Activated CD8-positive, alpha-beta memory T cell treated with anti-CD3 and anti-CD28 coated beads for 1 hour (primary cell): ENCODE data around the gene ZNF786.
A peak's percentile ranks its signal among the peaks of the same experiment; 100 is the strongest.
"Not testable (repeated sequence)": the region's sequence is repeated elsewhere in the genome, so short reads cannot be mapped to it uniquely, and the experiment has no call there.

Source experiments
- DNase-seq, 2 donors: peaks; one replicate each; pipeline ENCODE4 v3.0.0-alpha.2; 2020; ENCODE audit warnings: low read depth in 1 of 2; ENCODE audit errors: extremely low read depth in 1 of 2

ZNF786 gene

GRCh38 chr7:149090397-149091195 is at the start of gene ZNF786:
TSS of gene ZNF786 (minus strand) at chr7:149090718. CDS start at chr7:149090640, 78 bp downstream.
- peak; percentile 79 to 89 for DNase-seq

GRCh38 chr7:149136118-149136517 is 45.6 kb upstream of the ZNF786 start:
- DNase-seq, result no peak

- no peak for DNase-seq
Measured at GRCh38 chr7:149133028-149133710, 42.7 kb upstream of the ZNF786 start.

- no peak for DNase-seq
Measured at GRCh38 chr7:149130572-149131198, 40.2 kb upstream of the ZNF786 start.

- DNase-seq, result peak in 1 of 2 donors; percentile 36
Measured at GRCh38 chr7:149126662-149127266, 36.2 kb upstream of the ZNF786 start.

GRCh38 chr7:149125863-149126661 is 35.5 kb upstream of the ZNF786 start, which contains the start of gene ZNF425:
TSS of gene ZNF425 (minus strand) at chr7:149126324. CDS start at chr7:149126213, 111 bp downstream.
- peak; percentile 78 to 95 for DNase-seq

- no peak for DNase-seq
Measured at GRCh38 chr7:149125189-149125862, 34.8 kb upstream of the ZNF786 start.

GRCh38 chr7:149109969-149110368 is 19.5 kb upstream of the ZNF786 start:
- no peak for DNase-seq

GRCh38 chr7:149104749-149105148 is 14.2 kb upstream of the ZNF786 start:
- DNase-seq, result no peak

- no peak for DNase-seq
Measured at GRCh38 chr7:149104214-149104613, 13.7 kb upstream of the ZNF786 start.

- DNase-seq, result no peak
Measured at GRCh38 chr7:149103424-149103823, 12.9 kb upstream of the ZNF786 start.

- DNase-seq, result no peak
Measured at GRCh38 chr7:149102666-149103065, 12.1 kb upstream of the ZNF786 start.

- DNase-seq, result no peak
Measured at GRCh38 chr7:149100821-149101220, 10.3 kb upstream of the ZNF786 start.

GRCh38 chr7:149099058-149099457 is 8.5 kb upstream of the ZNF786 start:
- DNase-seq, result no peak

- DNase-seq, result no peak
Measured at GRCh38 chr7:149097088-149097487, 6.6 kb upstream of the ZNF786 start.

GRCh38 chr7:149093228-149093627 is 2.7 kb upstream of the ZNF786 start:
- DNase-seq, result no peak

GRCh38 chr7:149092244-149092643 is 1.7 kb upstream of the ZNF786 start:
- DNase-seq, result not testable (repeated sequence)

GRCh38 chr7:149087376-149087775 is 3.1 kb downstream of the ZNF786 start:
- DNase-seq, result no peak

GRCh38 chr7:149085866-149086265 is 4.7 kb downstream of the ZNF786 start:
- DNase-seq, result no peak

- DNase-seq, result no peak
Measured at GRCh38 chr7:149084407-149084806, 6.1 kb downstream of the ZNF786 start.
